ENCODE results near the gene DDX20. TPM values are rescaled to one million over a fixed set of nuclear protein-coding genes. Genes with fewer than 3 reads are reported as not detected.
A peak's percentile ranks its signal among the peaks of the same experiment; 100 is the strongest.

DDX20 gene
- total RNA-seq, 1 donor from 2014 or later: 15.4 TPM

- Mint-ChIP-seq H3K9me3 (ENCODE audit: unreplicated experiment) (no peaks in the 10 kb centered on the region), H3K36me3 (ENCODE audit: low read depth, unreplicated experiment) (no peaks in the 10 kb centered on the region), H3K4me3 (ENCODE audit: unreplicated experiment) (no peak overlapping the region), H3K27me3 (ENCODE audit: low read depth, unreplicated experiment) (peaks cover 12% of the 10 kb centered on the region), H3K4me1 (ENCODE audit: low read depth, unreplicated experiment) (peaks cover 8% of the 10 kb centered on the region), H3K27ac (ENCODE audit: unreplicated experiment) (no peak overlapping the region)
- H3K9ac ChIP-seq (ENCODE audit: low read length): no peak overlapping the region
- H3K79me2 ChIP-seq (ENCODE audit: insufficient read depth, low read length): peaks cover 2% of the 10 kb centered on the region
- H3K27me3 ChIP-seq (ENCODE audit: insufficient read depth, low read length): no peaks in the 10 kb centered on the region
- H3K36me3 ChIP-seq (ENCODE audit: insufficient read depth, low read length): no peaks in the 10 kb centered on the region
- no peak for TF ChIP-seq EZH2 (IDR thresholded peaks at IDR 0.05; ENCODE audit: insufficient read depth, low read length)
- TF ChIP-seq, protein P1, sequence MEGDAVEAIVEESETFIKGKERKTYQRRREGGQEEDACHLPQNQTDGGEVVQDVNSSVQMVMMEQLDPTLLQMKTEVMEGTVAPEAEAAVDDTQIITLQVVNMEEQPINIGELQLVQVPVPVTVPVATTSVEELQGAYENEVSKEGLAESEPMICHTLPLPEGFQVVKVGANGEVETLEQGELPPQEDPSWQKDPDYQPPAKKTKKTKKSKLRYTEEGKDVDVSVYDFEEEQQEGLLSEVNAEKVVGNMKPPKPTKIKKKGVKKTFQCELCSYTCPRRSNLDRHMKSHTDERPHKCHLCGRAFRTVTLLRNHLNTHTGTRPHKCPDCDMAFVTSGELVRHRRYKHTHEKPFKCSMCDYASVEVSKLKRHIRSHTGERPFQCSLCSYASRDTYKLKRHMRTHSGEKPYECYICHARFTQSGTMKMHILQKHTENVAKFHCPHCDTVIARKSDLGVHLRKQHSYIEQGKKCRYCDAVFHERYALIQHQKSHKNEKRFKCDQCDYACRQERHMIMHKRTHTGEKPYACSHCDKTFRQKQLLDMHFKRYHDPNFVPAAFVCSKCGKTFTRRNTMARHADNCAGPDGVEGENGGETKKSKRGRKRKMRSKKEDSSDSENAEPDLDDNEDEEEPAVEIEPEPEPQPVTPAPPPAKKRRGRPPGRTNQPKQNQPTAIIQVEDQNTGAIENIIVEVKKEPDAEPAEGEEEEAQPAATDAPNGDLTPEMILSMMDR (IDR thresholded peaks at IDR 0.05; ENCODE audit: insufficient read depth, low read depth, low read length): no peak
- H3K4me3 ChIP-seq (ENCODE audit: insufficient read depth, low read depth, low read length): no peak overlapping the region
- no peaks in the 10 kb centered on the region for H3K9me3 ChIP-seq (ENCODE audit: insufficient read depth, low read depth, low read length)
- DNase-seq (ENCODE audit: low read depth) (no peak), FAIRE-seq (no peak)
- no peak overlapping the region for H3K4me2 ChIP-seq (ENCODE audit: low read length)
- H4K20me1 ChIP-seq (ENCODE audit: insufficient read depth, low read length): no peaks in the 10 kb centered on the region
- H3K4me1 ChIP-seq (ENCODE audit: insufficient read depth, low read length): peaks cover 7% of the 10 kb centered on the region
- no peak overlapping the region for H3K27ac ChIP-seq (ENCODE audit: low read depth, low read length)
- H2AFZ ChIP-seq (ENCODE audit: low read depth, low read length): no peak overlapping the region
Observed at GRCh38 chr1:111750856-111751255, 4.8 kb upstream of the DDX20 start.

DNA sequence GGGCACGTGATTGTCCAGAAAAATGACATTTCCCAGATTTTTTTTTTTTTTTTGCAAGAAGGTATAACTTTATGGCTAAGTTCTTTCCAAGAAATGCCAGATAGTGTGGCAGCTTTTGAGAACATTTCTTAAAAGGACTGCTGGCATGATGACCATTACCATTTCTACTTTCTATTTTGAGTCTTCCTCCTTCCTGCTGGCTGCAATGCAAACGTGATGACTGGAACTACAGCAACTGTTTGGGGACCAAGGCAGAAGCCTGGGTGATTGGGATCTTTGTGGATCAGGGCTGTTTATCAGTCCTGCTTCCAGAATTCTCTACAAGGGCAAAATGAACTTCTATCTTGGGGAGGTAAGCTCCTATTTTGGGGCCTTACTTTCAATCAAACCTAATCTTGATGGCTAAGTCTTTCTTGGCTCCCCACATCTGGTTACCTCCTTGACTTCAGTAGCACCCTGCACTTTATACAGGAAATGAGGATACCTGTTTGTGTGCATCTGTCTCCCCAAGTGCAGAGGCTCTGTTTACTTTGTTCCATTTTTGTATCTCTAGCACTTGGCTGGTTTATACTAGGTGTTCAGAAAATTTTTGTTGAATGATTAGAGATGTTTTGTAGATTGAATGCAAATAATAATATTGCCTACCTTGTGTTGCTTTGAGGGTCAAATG lies 3.7 kb upstream of the DDX20 start:
- H3K9me3 Mint-ChIP-seq (ENCODE audit: unreplicated experiment): no peaks in the 10 kb centered on the region
- TF ChIP-seq, protein P1 (IDR thresholded peaks at IDR 0.05; ENCODE audit: insufficient read depth, low read depth, low read length): no peak
- TF ChIP-seq EZH2 (IDR thresholded peaks at IDR 0.05; ENCODE audit: insufficient read depth, low read length): no peak
- H4K20me1 ChIP-seq (ENCODE audit: insufficient read depth, low read length): peaks cover 5% of the 10 kb centered on the region

DNA sequence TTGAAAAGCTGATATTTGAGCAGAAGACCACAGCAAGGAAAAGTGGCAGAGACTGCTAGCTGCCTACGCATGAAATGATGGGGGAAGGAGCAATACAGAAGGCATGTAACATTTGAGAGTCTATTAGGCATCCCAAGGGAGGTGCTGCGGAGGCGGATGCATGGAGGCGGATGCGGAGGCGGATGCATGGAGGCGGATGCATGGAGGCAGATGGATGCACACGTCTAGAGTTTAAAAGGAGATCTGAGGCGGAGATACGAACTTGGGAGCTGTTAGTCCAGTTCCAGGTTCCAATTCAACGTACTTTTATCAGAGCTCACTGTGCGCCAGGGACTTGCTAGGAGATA lies 744 bp upstream of the DDX20 start:
- Histone ChIP-seq H3K79me2 (ENCODE audit: insufficient read depth, low read length) (peaks cover 38% of the 10 kb centered on the region), H3K9me3 (ENCODE audit: insufficient read depth, low read depth, low read length) (no peaks in the 10 kb centered on the region), H3K27ac (ENCODE audit: low read depth, low read length) (peak overlapping the region; percentile 93), H3K9ac (ENCODE audit: low read length) (peak overlapping the region; percentile 94), H4K20me1 (ENCODE audit: insufficient read depth, low read length) (peaks cover 13% of the 10 kb centered on the region), H2AFZ (ENCODE audit: low read depth, low read length) (peak overlapping the region; percentile 97), H3K4me2 (ENCODE audit: low read length) (peak overlapping the region; percentile 98), H3K36me3 (ENCODE audit: insufficient read depth, low read length) (peaks cover 7% of the 10 kb centered on the region), H3K27me3 (ENCODE audit: insufficient read depth, low read length) (no peaks in the 10 kb centered on the region), H3K4me3 (ENCODE audit: insufficient read depth, low read depth, low read length) (peak overlapping the region; percentile 90), H3K4me1 (ENCODE audit: insufficient read depth, low read length) (peaks cover 16% of the 10 kb centered on the region)
- no peak for TF ChIP-seq EZH2 (IDR thresholded peaks at IDR 0.05; ENCODE audit: insufficient read depth, low read length)
- TF ChIP-seq, protein P1 (IDR thresholded peaks at IDR 0.05; ENCODE audit: insufficient read depth, low read depth, low read length): no peak
- Mint-ChIP-seq H3K27ac (ENCODE audit: unreplicated experiment) (peak overlapping the region; percentile 93), H3K9me3 (ENCODE audit: unreplicated experiment) (no peaks in the 10 kb centered on the region), H3K4me3 (ENCODE audit: unreplicated experiment) (peak overlapping the region; percentile 92), H3K36me3 (ENCODE audit: low read depth, unreplicated experiment) (no peaks in the 10 kb centered on the region), H3K4me1 (ENCODE audit: low read depth, unreplicated experiment) (peaks cover 7% of the 10 kb centered on the region), H3K27me3 (ENCODE audit: low read depth, unreplicated experiment) (peaks cover 8% of the 10 kb centered on the region)
- no peak for FAIRE-seq
- DNase-seq (ENCODE audit: low read depth): no peak

More for the DNA sequence above, 3.7 kb upstream of the DDX20 start:
- Histone ChIP-seq H3K9ac (ENCODE audit: low read length) (no peak overlapping the region), H3K9me3 (ENCODE audit: insufficient read depth, low read depth, low read length) (no peaks in the 10 kb centered on the region), H3K4me2 (ENCODE audit: low read length) (no peak overlapping the region), H3K36me3 (ENCODE audit: insufficient read depth, low read length) (no peaks in the 10 kb centered on the region), H3K27ac (ENCODE audit: low read depth, low read length) (no peak overlapping the region), H3K4me1 (ENCODE audit: insufficient read depth, low read length) (peaks cover 15% of the 10 kb centered on the region), H3K79me2 (ENCODE audit: insufficient read depth, low read length) (peaks cover 13% of the 10 kb centered on the region), H2AFZ (ENCODE audit: low read depth, low read length) (no peak overlapping the region), H3K4me3 (ENCODE audit: insufficient read depth, low read depth, low read length) (no peak overlapping the region), H3K27me3 (ENCODE audit: insufficient read depth, low read length) (no peaks in the 10 kb centered on the region)
- no peaks in the 10 kb centered on the region for H3K36me3 Mint-ChIP-seq (ENCODE audit: low read depth, unreplicated experiment)
- H3K4me3 Mint-ChIP-seq (ENCODE audit: unreplicated experiment): no peak overlapping the region
- H3K27ac Mint-ChIP-seq (ENCODE audit: unreplicated experiment): no peak overlapping the region
- DNase-seq (ENCODE audit: low read depth) (no peak), FAIRE-seq (no peak)
- peaks cover 12% of the 10 kb centered on the region for H3K27me3 Mint-ChIP-seq (ENCODE audit: low read depth, unreplicated experiment)
- H3K4me1 Mint-ChIP-seq (ENCODE audit: low read depth, unreplicated experiment): peaks cover 12% of the 10 kb centered on the region

Data from astrocyte (in vitro differentiated cells and primary cell).